ENCODE results near the gene NBEAL2. TPM values are rescaled to one million over a fixed set of nuclear protein-coding genes. Genes with fewer than 3 reads are reported as not detected.
"Not testable (repeated sequence)": the region's sequence is repeated elsewhere in the genome, so short reads cannot be mapped to it uniquely, and the experiment has no call there.

The NBEAL2 gene
- total and polyA plus RNA-seq, 7 donors, result 5.4 to 13.0 (median 7.4) TPM

DNA sequence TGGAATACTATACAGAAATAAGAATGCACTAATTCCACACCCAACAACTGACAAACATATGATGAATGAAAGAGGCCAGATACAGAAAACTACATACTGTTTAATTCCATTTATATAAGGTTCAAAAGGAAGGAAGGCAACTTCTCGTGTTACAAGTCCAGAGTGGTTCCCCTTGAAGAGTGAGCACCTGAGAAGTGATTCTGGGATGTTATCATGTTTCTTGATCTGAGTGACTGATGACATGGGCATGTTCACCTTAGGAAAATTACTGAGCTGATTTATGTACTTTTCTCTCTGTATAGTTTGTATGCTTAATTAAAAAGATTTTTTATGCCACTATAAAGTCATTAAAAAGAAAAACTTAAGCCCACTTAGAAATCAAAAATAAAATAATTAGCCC is 16.5 kb upstream of the NBEAL2 start:
- 59 to 88% (median 73%) methylated on average over 1 of the region's 1 CpG for WGBS, 3 donors

DNA sequence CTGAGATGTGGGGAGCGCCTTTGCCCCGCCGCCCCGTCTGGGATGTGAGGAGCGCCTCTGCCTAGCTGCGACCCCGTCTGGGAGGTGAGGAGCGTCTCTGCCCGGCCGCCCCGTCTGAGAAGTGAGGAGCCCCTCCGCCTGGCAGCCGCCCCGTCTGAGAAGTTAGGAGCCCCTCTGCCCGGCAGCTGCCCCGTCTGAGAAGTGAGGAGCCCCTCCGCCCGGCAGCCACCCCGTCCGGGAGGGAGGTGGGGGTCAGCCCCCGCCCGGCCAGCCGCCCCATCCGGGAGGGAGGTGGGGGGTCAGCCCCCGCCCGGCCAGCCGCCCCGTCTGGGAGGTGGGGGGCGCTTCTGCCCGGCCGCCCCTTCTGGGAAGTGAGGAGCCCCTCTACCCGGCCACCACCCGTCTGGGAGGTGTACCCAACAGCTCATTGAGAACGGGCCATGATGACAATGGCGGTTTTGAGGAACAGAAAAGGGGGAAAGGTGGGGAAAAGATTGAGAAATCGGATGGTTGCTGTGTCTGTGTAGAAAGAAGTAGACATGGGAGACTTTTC is 15.4 kb upstream of the NBEAL2 start:
- H3K4me1 ChIP-seq, result peaks cover 69% of the 10 kb centered on the region
- H3K36me3 ChIP-seq (ENCODE audit: insufficient read depth in 1 of 2, low read depth in 1 of 2); H3K4me3 ChIP-seq; DNase-seq; H3K27me3 ChIP-seq (ENCODE audit: insufficient read depth in 3 of 3, low read length in 2 of 3); intact Hi-C loops (cut with DNase I); H3K27ac ChIP-seq; H3K9me3 ChIP-seq; ATAC-seq: not testable (repeated sequence)
- WGBS, 3 donors, result 92 to 98% (median 94%) methylated on average over 21 to 36 of the region's 36 CpGs

More for the DNA sequence above, 16.5 kb upstream of the NBEAL2 start:
- no peak for DNase-seq
- TF ChIP-seq, protein P1, sequence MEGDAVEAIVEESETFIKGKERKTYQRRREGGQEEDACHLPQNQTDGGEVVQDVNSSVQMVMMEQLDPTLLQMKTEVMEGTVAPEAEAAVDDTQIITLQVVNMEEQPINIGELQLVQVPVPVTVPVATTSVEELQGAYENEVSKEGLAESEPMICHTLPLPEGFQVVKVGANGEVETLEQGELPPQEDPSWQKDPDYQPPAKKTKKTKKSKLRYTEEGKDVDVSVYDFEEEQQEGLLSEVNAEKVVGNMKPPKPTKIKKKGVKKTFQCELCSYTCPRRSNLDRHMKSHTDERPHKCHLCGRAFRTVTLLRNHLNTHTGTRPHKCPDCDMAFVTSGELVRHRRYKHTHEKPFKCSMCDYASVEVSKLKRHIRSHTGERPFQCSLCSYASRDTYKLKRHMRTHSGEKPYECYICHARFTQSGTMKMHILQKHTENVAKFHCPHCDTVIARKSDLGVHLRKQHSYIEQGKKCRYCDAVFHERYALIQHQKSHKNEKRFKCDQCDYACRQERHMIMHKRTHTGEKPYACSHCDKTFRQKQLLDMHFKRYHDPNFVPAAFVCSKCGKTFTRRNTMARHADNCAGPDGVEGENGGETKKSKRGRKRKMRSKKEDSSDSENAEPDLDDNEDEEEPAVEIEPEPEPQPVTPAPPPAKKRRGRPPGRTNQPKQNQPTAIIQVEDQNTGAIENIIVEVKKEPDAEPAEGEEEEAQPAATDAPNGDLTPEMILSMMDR (IDR thresholded peaks at IDR 0.05), result no peak
- H3K36me3 ChIP-seq (ENCODE audit: insufficient read depth in 1 of 2, low read depth in 1 of 2), result peaks cover 0 to 7% of the 10 kb centered on the region in 2 donors
- H3K27me3 ChIP-seq (ENCODE audit: insufficient read depth in 3 of 3, low read length in 2 of 3), result no peaks in the 10 kb centered on the region
- H3K4me3 ChIP-seq, result no peak overlapping the region
- peaks cover 69% of the 10 kb centered on the region for H3K4me1 ChIP-seq
- no peak for ATAC-seq
- intact Hi-C loops (cut with DNase I), result no loop called here
- no peaks in the 10 kb centered on the region for H3K9me3 ChIP-seq
- no peak overlapping the region for H3K27ac ChIP-seq

DNA sequence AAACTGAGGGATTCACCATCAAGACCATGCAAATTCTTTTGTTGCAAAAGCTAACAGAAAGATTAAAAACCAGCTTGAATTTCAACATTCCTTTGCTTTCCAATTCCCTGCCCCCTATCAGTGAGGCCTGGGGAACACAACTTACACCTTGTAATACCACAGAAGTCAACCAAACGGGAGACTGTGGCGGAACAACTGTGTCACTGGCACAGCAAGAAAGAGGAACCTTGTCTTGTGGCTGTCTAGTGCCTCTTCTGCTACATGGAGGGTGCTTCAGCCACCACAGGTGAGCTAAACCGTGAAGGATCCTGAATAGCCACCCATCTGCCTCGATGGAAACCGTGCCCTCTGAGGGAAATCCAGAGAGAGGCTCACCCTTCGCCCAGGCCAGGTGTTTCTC is 14.3 kb upstream of the NBEAL2 start:
- no peak for DNase-seq

DNA sequence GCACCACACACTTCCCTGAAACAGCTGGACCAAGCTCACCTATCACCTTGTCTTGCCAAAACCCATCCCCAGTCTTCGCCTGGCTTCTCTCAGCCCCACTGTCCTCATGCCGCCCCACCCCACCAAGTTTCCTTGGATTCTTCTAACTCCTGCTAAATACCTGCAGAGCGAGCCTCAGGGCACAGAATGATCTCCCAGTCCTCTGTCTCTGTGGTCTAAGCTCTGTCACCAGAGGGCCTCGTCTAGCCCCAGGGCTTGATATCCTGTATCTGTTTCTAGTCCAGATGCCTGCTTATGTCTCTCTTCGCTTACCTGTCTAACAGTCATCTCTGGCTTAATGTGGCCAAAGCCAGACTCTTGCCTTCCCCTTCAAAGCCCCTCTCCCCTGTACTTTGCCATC is 12.7 kb upstream of the NBEAL2 start:
- DNase-seq, result no peak
- intact Hi-C loops (cut with DNase I), result no loop called here
- peaks cover 69% of the 10 kb centered on the region for H3K4me1 ChIP-seq

More for the DNA sequence above, 14.3 kb upstream of the NBEAL2 start:
- Histone ChIP-seq H3K4me3 (no peak overlapping the region), H3K9me3 (no peaks in the 10 kb centered on the region), H3K27me3 (ENCODE audit: insufficient read depth in 3 of 3, low read length in 2 of 3) (no peaks in the 10 kb centered on the region), H3K4me1 (peaks cover 69% of the 10 kb centered on the region), H3K27ac (no peak overlapping the region), H3K36me3 (ENCODE audit: insufficient read depth in 1 of 2, low read depth in 1 of 2) (peaks cover 0 to 15% of the 10 kb centered on the region in 2 donors)
- ATAC-seq, result no peak
- TF ChIP-seq, protein P1 (IDR thresholded peaks at IDR 0.05), result no peak
- intact Hi-C loops (cut with DNase I), result no loop called here
- 70 to 83% (median 78%) methylated on average over 6 of the region's 6 CpGs for WGBS, 3 donors

DNA sequence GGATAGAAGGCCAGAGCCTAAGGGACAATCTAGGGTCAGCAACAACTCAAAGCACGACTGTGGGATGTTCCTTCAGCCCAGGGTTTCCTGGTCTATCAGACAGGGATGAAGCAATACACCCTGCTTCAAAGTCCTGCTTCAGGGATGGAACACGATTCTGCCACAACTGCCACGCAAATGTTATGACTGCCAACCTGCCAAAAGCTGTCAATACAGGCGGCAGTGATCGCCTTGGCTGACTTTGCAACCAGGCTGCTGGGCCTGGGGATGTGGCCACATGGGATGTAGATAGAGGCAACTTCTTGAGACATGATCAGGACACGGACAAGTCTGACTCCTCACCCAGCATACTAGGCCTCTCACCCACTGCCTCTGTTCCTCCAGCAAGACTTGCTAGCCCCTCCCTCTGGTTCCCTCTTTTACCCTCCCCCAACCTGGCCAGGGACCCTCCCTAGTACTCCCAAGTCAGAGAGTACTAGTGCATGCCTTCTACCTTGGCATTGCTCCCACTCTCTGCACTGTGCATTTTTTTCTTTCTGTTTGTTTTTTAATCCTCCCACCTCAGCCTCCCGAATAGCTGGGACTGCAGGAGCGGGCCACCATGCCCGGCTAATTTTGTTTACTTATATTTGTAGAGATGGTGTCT is 10.6 kb upstream of the NBEAL2 start:
- Histone ChIP-seq H3K4me1 (peaks cover 80% of the 10 kb centered on the region), H3K9me3 (no peaks in the 10 kb centered on the region), H3K27ac (no peak overlapping the region), H3K4me3 (no peak overlapping the region), H3K36me3 (ENCODE audit: insufficient read depth in 1 of 2, low read depth in 1 of 2) (peaks cover 0 to 20% of the 10 kb centered on the region in 2 donors), H3K27me3 (ENCODE audit: insufficient read depth in 3 of 3, low read length in 2 of 3) (no peaks in the 10 kb centered on the region)
- DNase-seq, result no peak
- TF ChIP-seq, protein P1 (IDR thresholded peaks at IDR 0.05), result no peak
- peak in 1 of 4 donors; percentile 18 for ATAC-seq
- 42 to 58% (median 45%) methylated on average over 9 of the region's 9 CpGs for WGBS, 3 donors
- intact Hi-C loops (cut with DNase I), result no loop called here

More for the DNA sequence above, 12.7 kb upstream of the NBEAL2 start:
- no peaks in the 10 kb centered on the region for H3K9me3 ChIP-seq
- TF ChIP-seq, protein P1 (IDR thresholded peaks at IDR 0.05), result no peak
- H3K4me3 ChIP-seq, result no peak overlapping the region
- no peak for ATAC-seq
- peaks cover 0 to 15% of the 10 kb centered on the region in 2 donors for H3K36me3 ChIP-seq (ENCODE audit: insufficient read depth in 1 of 2, low read depth in 1 of 2)
- 57 to 76% (median 60%) methylated on average over 5 of the region's 5 CpGs for WGBS, 3 donors
- peak overlapping the region; percentile 4 for H3K27ac ChIP-seq
- no peaks in the 10 kb centered on the region for H3K27me3 ChIP-seq (ENCODE audit: insufficient read depth in 3 of 3, low read length in 2 of 3)

All from psoas muscle (tissue), 8 donors.